HS-27A (cell line): ENCODE measurements around the gene DNAJC5.

Experiments used
- DNase-seq: peaks from one replicate; pipeline ENCODE4 v3.0.0-alpha.2; 2012; ENCODE audit warnings: low read depth, missing footprints

DNAJC5 gene

GRCh38 chr20:63980806-63981728, 86.1 kb downstream of the DNAJC5 start, which contains the start of gene PRPF6:
Gene PRPF6, plus strand, starts transcription at chr20:63981132. Its CDS starts 114 bp downstream, at chr20:63981246.
- peak; percentile 72 for DNase-seq

DNA sequence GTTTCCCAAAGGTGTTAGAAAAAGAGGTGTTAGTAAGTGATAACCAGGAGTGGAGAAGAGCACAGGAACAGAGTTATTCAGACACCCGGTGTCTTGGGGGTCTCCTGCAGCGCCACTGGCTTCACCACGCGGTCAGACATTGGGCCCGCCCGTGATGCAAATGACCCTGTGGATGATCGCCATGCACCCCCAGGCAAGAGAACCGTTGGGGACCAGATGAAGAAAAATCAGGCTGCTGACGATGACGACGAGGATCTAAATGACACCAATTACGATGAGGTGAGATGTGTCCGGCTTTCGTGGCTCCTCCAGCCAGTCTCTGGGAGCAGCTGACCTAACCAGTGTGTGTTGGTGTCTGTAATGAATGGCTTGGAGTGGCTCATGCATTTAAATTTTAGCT, 88.0 kb downstream of the DNAJC5 start:
- no peak for DNase-seq
